Epithelial cell of proximal tubule (primary cell): ENCODE measurements around the gene AUTS2. TPM values are rescaled to one million over a fixed set of nuclear protein-coding genes. Genes with fewer than 3 reads are reported as not detected.

Experiments used
- DNase-seq: peaks from one replicate; pipeline ENCODE4 v3.0.0-alpha.2; 2011; ENCODE audit warnings: low read depth
- H3K4me3 ChIP-seq: 2 replicates; pipeline ENCODE4 v1.5.1; 2011; ENCODE audit warnings: low read depth, mild to moderate bottlenecking, low read length
- total RNA-seq: library from RNA; depleted of rRNA; stranded (reverse); fragments of >200 nt; gene quantifications from 2 replicates; pipeline ENCODE4 v1.2.3, GENCODE V29; 2015
- TF ChIP-seq, protein P1 (sequence below): conservative IDR thresholded peaks from 2 replicates; pipeline ENCODE4 v1.5.1; 2012; ENCODE audit warnings: low read depth, mild to moderate bottlenecking, low read length

The AUTS2 gene
- total RNA-seq, 1 donor from 2014 or later = 10.0 TPM

DNA sequence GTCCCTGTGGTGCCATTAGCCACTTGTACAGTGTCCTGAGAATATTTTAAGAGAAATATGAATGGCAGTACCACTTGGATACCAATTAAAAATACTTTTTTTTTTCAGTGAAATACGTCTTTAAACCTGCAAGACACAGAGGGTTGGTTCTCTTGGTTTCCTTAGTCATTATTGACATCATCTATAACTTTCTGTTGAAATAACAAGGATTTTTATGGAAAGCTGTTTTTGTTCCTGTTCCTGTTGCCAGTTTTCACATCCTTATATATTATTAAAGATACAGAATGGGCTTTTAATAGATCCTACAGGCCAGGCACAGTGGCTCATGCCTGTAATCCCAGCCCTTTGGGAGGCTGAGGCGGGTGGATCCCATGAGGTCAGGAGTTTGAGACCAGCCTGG, 579.9 kb downstream of the AUTS2 start:
- TF ChIP-seq, protein P1, sequence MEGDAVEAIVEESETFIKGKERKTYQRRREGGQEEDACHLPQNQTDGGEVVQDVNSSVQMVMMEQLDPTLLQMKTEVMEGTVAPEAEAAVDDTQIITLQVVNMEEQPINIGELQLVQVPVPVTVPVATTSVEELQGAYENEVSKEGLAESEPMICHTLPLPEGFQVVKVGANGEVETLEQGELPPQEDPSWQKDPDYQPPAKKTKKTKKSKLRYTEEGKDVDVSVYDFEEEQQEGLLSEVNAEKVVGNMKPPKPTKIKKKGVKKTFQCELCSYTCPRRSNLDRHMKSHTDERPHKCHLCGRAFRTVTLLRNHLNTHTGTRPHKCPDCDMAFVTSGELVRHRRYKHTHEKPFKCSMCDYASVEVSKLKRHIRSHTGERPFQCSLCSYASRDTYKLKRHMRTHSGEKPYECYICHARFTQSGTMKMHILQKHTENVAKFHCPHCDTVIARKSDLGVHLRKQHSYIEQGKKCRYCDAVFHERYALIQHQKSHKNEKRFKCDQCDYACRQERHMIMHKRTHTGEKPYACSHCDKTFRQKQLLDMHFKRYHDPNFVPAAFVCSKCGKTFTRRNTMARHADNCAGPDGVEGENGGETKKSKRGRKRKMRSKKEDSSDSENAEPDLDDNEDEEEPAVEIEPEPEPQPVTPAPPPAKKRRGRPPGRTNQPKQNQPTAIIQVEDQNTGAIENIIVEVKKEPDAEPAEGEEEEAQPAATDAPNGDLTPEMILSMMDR = no peak
- no peak for DNase-seq
- no peak overlapping the region for H3K4me3 ChIP-seq

- H3K4me3 ChIP-seq = no peak overlapping the region
- TF ChIP-seq, protein P1 = no peak
- DNase-seq = no peak
Measured at GRCh38 chr7:70178787-70179186, 580.5 kb downstream of the AUTS2 start.

- DNase-seq = no peak
- H3K4me3 ChIP-seq = no peak overlapping the region
Measured at GRCh38 chr7:70182521-70182920, 584.2 kb downstream of the AUTS2 start.

DNA sequence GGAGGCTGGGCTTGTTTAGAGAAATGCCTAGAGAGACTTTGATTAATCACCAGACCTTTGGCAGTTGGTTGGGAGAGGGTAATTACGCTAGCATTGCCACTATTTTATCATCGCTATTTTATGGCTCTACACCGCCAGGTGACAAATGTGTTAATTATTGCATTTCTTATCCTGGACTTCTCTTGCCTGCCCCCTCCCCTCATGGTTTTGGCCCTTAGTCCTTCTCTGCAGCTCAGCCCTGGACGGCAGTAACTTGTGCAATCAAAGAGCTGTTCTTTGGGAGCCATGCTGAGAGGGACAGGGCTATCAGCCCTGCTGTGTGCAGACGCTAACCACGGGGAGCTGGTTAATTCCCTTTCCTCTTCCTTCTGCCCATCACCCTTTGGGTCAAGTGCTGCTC, 585.0 kb downstream of the AUTS2 start:
- H3K4me3 ChIP-seq = no peak overlapping the region
- no peak for DNase-seq
- TF ChIP-seq, protein P1 = no peak

More at GRCh38 chr7:70182521-70182920, 584.2 kb downstream of the AUTS2 start:
- TF ChIP-seq, protein P1 = no peak

GRCh38 chr7:70188901-70189650, 590.8 kb downstream of the AUTS2 start:
- no peak for DNase-seq
- TF ChIP-seq, protein P1 = no peak
- no peak overlapping the region for H3K4me3 ChIP-seq

DNA sequence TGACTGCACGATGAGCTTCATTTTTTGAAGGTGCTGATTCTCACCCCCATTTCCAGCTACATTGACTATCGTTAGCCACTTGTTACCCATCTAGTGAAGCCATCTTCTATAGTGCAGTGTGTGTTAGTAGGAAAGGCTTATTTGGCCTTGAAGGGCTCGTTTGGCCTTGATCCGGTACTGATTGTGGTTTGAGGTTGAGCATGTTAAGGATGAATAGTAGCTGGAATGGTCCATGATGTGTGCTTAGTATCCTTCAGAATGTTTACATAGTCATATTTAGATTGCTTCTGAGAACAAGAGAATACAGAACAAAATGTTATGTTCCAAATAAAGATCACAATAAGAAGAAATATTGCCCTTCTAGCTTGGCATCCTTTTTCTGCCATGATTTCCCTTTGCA, 591.5 kb downstream of the AUTS2 start:
- no peak overlapping the region for H3K4me3 ChIP-seq
- DNase-seq = no peak
- TF ChIP-seq, protein P1 = no peak

DNA sequence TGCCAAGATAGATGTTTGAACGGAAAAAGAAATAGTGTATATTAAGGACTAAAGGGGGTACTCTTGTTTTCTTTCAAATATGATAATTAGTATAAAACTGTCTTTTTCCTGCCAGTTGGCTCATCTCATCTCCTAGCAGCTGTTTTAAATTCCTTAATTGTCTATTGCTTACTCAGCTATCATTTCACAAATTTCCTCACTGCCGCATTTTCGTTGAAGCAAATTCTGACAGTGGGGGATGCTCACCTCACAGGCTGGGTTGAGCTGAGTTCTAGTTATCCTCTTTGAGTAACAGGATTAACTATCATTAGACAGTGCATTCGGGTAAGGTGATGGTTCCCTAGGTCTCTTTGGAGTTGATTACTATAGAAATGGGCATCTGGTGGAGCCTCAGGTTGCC, 592.0 kb downstream of the AUTS2 start:
- DNase-seq = no peak
- TF ChIP-seq, protein P1 = no peak
- no peak overlapping the region for H3K4me3 ChIP-seq
